Measurements from ENCODE around the gene MB21D2.

GRCh38 chr3:192818126-192818525 is 99.5 kb downstream of the MB21D2 start:
- TF ChIP-seq, protein P1, sequence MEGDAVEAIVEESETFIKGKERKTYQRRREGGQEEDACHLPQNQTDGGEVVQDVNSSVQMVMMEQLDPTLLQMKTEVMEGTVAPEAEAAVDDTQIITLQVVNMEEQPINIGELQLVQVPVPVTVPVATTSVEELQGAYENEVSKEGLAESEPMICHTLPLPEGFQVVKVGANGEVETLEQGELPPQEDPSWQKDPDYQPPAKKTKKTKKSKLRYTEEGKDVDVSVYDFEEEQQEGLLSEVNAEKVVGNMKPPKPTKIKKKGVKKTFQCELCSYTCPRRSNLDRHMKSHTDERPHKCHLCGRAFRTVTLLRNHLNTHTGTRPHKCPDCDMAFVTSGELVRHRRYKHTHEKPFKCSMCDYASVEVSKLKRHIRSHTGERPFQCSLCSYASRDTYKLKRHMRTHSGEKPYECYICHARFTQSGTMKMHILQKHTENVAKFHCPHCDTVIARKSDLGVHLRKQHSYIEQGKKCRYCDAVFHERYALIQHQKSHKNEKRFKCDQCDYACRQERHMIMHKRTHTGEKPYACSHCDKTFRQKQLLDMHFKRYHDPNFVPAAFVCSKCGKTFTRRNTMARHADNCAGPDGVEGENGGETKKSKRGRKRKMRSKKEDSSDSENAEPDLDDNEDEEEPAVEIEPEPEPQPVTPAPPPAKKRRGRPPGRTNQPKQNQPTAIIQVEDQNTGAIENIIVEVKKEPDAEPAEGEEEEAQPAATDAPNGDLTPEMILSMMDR (IDR thresholded peaks at IDR 0.05), result no peak
- no peak for TF ChIP-seq POLR2A (IDR thresholded peaks at IDR 0.05)

All from adrenal gland (tissue), 5 donors.